HG02623 (cell line): ENCODE data around the gene CRIP1.

Experiments used
- ATAC-seq: cut with Tn5 transposase; IDR thresholded peaks from one replicate; pipeline ENCODE4 v1.9.1; 2021; ENCODE audit warnings: moderate library complexity; ENCODE audit not compliant: unreplicated experiment

The CRIP1 gene

DNA sequence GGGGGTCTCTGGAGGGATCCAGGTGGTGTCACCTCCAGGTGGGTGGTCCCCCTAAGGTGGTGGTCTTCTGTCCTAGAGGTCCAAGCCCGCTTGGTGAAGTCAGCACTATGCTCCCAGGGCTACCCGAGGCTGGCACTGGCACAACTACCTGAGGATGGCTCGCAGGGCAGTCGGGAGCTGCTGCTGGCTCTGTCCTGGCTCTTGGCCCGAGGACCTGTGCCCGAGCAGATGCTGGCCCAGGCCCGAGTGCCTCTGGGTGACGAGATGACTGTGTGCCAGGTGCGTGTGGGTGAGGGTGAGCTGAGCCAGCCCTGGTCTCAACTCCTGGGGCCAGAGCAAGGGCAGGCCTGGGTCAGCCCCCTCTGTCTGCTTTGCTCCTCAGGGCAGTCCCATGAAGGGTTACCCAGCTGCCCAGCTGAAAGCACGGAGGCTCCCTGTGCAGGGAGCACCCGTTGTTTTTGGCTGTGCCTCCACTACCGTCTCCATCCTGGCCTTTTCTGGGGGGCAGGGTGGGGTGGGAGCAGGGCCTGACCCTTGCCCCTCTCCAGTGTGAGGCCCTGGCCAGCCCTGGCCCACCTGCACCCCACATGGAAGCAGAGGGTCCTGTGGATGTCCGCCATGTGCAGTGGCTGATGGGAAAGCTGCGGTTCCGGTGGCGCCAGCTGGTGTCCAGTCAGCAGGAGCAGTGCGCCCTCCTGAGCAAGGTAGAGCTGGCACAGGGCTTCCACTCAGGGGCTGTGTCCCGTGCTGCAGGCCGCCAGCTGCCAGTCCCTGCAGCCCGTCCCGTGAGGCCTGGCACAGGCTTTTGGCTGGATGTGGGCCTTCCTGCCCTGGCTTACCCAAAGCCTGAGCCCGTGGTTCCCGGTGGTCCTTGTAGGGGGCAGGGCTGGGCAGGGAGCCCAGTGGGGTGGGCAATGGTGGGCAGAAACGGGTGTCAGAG lies 5.6 kb downstream of the CRIP1 start:
- no peak for ATAC-seq

DNA sequence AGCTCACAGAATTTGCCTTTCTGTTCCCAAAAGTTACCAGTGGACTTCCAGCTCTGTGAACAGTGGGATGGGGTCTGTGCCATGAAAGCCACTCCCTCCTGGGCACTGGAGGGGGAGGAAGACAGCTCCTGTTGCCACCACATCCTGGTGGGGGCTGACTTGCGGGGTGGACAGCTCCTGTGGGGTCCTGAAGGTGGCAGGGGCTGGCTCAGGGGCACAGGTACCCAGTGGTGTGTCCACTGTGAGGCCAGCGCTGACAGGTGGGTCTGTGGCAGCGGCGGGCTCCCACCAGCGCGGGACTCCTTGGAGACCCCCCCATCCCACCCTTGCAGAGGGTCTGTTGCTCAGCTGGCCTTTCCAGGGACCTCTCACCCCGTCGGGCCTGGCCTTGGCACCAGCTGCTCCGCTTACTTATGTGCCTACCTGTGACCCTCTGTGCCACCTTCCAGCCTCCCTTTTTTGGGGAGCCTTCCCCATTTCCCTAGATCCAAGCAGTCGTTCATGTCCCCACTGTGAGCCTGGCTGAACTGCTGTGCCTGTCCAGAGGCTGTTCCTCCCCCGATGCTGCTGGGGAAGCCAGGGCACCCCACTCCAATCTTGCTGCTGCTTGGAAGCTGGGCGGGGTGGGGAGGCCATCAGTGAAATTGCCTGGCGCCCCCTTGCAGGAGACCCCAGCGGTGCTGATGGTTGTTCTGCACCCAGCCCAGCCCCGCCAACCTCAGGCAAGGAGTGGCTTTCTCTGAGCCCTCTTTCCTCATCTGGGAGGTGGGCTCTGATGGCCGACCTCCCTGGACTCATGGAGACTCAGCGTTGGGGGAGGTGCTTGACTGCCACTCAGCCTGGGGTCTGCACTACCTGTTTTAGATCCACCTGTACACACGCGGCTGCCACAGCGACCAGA lies 6.5 kb downstream of the CRIP1 start:
- no peak for ATAC-seq

- no peak for ATAC-seq
Measured at GRCh38 chr14:105493921-105494605, 7.4 kb downstream of the CRIP1 start.

DNA sequence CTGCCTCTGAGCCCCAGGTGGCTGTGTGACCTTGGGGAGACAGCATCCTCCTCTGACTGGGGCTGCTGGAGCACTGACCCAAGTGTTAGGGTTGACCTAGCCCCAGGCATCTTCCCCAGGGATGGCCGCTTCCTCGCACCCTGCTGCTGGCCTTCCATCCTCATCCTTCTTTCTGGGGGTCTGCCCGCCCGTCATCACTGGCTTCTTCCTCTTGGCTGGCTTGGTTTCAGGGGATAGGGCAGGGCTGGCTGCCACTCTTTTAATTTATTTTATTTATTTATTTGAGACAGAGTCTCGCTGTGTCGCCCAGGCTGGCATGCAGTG lies 7.9 kb downstream of the CRIP1 start:
- ATAC-seq = no peak

GRCh38 chr14:105495101-105495989 lies 8.7 kb downstream of the CRIP1 start:
- no peak for ATAC-seq

- ATAC-seq = no peak
Measured at GRCh38 chr14:105495990-105496830, 9.5 kb downstream of the CRIP1 start.

GRCh38 chr14:105496831-105497591 lies 10.3 kb downstream of the CRIP1 start:
- ATAC-seq = no peak

DNA sequence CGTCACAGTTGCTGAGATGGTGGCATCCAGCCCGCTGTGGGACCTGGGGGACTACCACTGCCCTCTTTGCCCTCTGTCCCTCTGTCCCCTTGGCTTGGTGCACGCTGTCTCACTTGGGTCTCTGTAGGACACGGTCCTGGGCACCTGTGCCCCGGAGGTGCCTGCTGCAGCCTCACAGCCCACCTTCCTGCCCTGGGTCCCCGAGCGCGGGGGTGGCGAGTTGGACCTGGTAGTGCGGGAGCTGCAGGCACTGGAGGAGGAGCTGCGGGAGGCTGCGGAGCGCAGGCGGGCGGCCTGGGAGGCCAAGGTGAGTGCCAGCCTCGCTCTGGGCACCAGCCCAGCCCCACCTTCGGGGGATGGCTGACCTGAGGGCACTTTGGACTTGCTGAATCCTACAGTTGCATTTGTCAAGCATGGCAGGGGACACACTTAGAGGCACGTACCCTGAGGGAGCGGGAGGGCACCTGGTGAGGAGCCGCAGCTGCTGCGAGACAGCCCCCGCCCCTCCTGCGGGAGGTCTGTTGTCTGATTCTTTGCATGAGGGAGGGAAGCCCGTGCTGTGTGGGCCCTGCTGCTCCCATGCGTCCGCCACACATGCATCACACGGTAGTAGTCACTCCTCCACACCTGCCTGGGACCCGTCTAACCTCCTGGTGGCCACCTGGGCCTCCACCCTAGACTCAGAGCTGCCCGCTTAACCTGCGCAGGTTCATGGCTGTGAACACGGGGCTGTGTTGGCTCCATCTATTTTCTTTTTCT lies 11.2 kb downstream of the CRIP1 start:
- ATAC-seq = no peak

DNA sequence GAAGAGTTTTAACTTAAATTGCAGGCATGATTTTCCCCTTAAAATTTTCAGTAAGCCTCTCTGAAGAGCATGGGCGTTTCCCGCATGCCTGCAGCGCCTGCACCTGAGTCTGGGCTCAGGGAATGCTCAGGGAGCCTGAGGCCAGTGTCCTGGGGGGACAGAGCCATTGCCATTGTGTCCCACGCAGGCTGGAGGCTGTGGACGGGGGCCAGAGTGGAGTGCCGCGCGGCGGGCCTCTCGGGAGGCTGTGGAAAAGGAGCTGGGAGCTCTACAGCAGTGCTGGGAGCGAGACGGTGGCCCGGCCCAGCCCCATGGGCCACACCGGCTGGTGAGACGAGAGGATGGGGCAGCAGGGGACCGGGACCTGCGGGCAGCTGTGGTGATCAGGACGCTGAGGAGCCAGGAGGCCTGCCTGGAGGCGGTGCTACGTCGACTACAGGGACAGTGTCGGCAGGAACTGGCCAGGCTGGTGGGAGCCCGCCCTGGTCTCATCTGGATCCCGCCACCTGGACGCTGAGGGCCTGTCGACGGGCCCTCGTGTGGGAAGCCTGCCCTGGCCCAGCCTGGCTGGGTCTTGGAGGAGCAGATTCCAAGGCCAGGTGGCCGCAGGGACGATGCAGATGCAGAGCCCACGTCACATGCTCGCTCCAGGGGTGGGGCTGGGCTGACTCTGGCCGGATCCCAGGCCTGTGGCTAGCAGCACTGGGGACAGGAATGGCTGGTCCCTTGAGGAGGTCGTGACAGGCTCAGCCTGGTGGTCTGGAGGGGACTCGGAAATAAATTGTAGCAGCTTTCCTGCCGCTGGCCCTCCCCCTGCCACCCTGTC lies 12.0 kb downstream of the CRIP1 start:
- no peak for ATAC-seq

DNA sequence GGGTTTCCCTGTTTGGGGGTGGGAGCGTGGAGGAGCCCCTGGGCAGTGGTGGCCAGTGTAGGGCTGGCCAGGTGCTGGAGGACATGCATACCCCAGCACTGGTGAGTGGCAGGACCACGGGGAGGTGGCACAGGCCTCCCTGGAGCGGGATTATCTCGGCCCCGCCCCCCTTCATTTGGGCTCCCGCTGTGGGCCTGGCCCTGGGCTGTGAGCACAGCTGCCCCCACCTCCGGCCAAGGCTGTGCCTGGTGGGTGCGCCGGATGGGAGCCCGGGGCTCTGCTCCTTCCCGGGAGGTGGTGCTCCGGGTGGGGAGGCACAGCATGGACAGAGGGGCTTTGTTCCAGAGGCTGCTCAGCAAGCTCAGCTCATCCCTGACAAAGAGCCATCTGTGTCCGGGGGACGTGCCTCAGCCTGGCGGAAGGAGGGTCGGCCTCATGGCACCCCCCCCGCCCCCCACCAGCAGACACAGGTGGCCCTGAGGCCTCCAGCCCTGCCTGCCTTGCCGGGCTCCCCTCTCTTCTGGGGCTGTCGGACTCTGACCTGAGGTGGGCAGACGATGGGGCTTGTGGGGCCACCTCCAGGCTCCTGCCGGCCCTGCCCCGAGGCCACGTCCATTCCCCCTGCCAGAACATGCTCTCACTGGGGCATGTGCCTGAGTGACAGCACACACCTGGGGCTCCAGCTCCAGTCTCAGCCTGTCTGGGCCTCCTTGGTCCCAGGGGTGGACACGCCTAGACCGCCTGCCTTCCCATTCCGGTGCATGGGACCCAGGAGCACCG lies 12.8 kb downstream of the CRIP1 start:
- no peak for ATAC-seq

DNA sequence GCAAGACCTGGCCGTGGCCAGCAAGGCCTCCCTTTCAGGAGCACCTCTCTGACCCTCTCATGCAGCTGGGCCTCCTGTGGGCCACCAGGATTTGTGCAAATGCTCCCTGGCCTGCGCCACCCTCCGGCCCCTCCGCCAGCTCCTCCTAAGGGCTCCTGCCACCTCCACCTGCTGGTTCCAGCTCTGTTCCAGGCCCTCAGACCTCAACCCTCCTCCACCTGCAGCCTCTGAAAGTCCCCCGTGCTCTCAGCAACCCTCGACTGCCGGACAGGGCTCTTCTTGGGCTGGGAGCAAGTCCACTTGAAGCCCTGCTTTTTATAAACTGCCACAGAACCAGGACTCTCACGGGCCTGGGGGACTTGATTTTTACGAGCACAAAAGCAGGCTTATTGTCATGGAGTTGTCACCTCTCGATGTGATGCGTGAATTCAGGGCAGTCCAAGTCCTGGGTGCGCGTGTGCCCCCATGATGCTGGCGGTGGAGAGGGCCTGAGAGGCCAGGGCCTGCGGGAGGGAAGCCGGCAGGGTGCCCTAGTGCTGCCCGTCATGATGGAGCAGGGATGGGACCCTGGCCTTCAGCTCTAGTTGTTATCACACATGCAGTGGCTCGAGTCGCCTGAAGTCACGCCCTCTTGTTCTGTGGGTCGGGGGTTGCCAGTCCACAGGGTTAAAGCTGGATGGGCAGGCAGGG lies 13.5 kb downstream of the CRIP1 start:
- no peak for ATAC-seq

GRCh38 chr14:105500726-105501101 lies 14.0 kb downstream of the CRIP1 start:
- ATAC-seq = no peak

DNA sequence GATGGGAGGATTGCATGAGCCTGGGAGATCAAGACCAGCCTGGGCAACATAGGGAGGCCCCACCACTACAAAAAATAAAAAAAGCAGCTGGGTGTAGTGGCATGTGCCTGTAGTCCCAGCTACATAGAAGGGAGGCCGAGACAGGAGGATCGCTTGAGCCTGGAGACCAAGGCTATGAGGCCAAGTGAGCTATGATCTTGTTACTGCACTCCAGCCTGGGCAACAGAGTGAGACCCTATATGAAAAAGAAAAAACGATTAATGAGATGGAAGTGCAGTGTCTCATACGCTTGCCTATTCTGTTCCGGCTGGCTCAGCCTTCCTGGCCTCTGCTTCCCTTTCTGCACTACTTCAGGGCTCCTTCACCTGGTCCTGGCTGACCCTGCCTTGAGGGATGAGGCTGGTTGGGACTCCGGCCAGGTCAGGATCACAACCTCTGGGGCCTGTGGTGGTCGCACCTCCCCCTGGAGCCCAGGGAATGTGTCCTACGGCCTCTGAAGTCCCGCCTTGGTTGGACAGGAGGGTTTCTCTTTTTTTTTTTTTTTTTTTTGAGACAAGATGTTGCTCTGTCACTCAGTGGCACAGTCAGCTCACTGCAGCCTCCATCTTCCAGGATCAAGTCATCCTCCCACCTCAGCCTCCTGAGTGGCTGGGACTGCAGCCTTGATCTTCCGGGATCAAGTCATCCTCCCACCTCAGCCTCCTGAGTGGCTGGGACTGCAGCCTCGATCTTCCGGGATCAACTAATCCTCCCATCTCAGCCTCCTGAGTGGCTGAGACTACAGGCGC lies 15.0 kb downstream of the CRIP1 start:
- no peak for ATAC-seq

DNA sequence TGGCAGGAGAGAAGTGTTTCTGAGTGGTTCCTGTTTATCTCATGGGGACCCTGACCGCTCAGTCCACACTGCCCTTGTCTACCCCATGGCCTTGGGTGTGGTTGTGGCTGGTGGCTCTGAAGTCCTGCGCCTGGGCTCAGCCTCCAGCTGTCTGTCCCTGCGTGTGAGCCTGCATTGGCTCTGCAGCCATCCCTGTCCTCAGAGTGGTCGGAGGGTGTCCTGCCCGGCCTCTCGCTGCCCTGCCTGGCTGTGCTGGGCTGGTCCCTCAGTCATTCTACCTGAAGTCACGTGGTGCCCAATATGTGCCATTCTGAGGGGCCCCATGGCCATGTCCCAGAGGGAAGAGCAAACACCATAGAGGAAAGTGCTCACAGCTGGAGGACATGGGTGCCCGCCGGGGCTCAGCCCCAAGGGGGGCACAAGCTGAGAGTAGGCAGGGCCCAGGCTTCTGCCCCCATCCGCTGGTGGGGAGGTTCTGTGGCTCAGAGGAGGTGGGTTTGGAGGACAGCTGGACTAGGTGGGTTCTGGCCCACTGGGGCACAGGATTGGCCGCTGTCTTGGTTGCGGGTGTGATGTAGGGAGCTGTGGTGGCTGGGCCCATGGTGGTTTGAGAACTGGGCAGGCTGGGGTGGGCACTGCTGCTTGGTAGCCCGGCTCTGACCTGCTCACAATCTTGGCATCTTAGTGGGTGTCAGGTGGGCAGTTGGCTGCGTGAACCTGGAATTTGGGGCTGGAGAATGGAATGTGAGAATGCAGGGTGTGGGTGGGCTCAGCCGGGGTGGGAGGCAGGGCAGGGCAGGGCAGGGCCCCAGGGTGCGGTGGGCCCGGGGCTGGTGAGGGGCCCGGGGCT lies 16.0 kb downstream of the CRIP1 start:
- no peak for ATAC-seq
